Activated CD4-positive, alpha-beta T cell treated with anti-CD3 and anti-CD28 coated beads, Interleukin-2, amount 10 ng/mL, durations not matched to agents 7 days and 5 days (primary cell): ENCODE measurements around the gene IL1R2. TPM values are rescaled to one million over a fixed set of nuclear protein-coding genes. Genes with fewer than 3 reads are reported as not detected.
A peak's percentile ranks its signal among the peaks of the same experiment; 100 is the strongest.

Experiments
- CTCF ChIA-PET: fragments of 350-600 bp; sonication (Branson Sonifier 250); formaldehyde crosslinking; loops from one replicate; lab custom pipeline; 2021; ENCODE audit warnings: antibody characterized with exemption; lab: Charles Lee
- POLR2A ChIA-PET: fragments of 350-600 bp; sonication (Branson Sonifier 250); formaldehyde crosslinking; loops from one replicate; lab custom pipeline; 2021; ENCODE audit warnings: antibody characterized with exemption; lab: Charles Lee
- DNase-seq: peaks from one replicate; pipeline ENCODE4 v3.0.0-alpha.2; 2020
- H3K27ac Mint-ChIP-seq: one replicate; pipeline ENCODE4 v1.8.0; 2021; ENCODE audit warnings: mild to moderate bottlenecking, moderate library complexity, mixed read lengths
- H3K27me3 Mint-ChIP-seq: one replicate; pipeline ENCODE4 v1.8.0; 2021; ENCODE audit warnings: mixed read lengths
- H3K36me3 Mint-ChIP-seq: one replicate; pipeline ENCODE4 v1.8.0; 2021; ENCODE audit warnings: low read depth, mixed read lengths
- H3K4me1 Mint-ChIP-seq: one replicate; pipeline ENCODE4 v1.8.0; 2021; ENCODE audit warnings: mixed read lengths
- H3K4me3 Mint-ChIP-seq: one replicate; pipeline ENCODE4 v1.8.0; 2021; ENCODE audit warnings: mild to moderate bottlenecking, moderate library complexity, mixed read lengths
- H3K9me3 Mint-ChIP-seq: one replicate; pipeline ENCODE4 v1.8.0; 2021; ENCODE audit warnings: mixed read lengths
- total RNA-seq, 2 experiments: library from RNA; stranded (reverse); gene quantifications; one replicate each; pipeline ENCODE4 v1.2.3, GENCODE V29; 2021

The IL1R2 gene
- total RNA-seq, 2 experiments from 2014 or later, result 0.50 to 0.52 TPM

- no peaks in the 10 kb centered on the region for H3K9me3 Mint-ChIP-seq
- H3K4me1 Mint-ChIP-seq, result peaks cover 5% of the 10 kb centered on the region
- H3K4me3 Mint-ChIP-seq, result no peak overlapping the region
- H3K36me3 Mint-ChIP-seq, result no peaks in the 10 kb centered on the region
- no peak for DNase-seq
- H3K27me3 Mint-ChIP-seq, result no peaks in the 10 kb centered on the region
- ChIA-PET POLR2A (no interaction called here), CTCF (no interaction called here)
- H3K27ac Mint-ChIP-seq, result no peak overlapping the region
Observed at GRCh38 chr2:101981066-101981465, 10.7 kb upstream of the IL1R2 start.

- Mint-ChIP-seq H3K27ac (no peak overlapping the region), H3K4me1 (peaks cover 9% of the 10 kb centered on the region), H3K27me3 (no peaks in the 10 kb centered on the region), H3K4me3 (no peak overlapping the region), H3K36me3 (no peaks in the 10 kb centered on the region), H3K9me3 (no peaks in the 10 kb centered on the region)
- ChIA-PET CTCF (interaction anchor here (0.6 kb wide), 1 partner anchor 333 kb away, joined by 3 read pairs; no protein-coding TSS in a partner anchor), POLR2A (no interaction called here)
- no peak for DNase-seq
Observed at GRCh38 chr2:101981504-101981903, 10.3 kb upstream of the IL1R2 start.

GRCh38 chr2:101982495-101983029, 9.2 kb upstream of the IL1R2 start:
- Mint-ChIP-seq H3K27ac (no peak overlapping the region), H3K4me1 (peaks cover 19% of the 10 kb centered on the region), H3K27me3 (no peaks in the 10 kb centered on the region), H3K4me3 (no peak overlapping the region), H3K9me3 (no peaks in the 10 kb centered on the region), H3K36me3 (no peaks in the 10 kb centered on the region)
- no peak for DNase-seq
- ChIA-PET POLR2A (no interaction called here), CTCF (interaction anchor here (0.6 kb wide), 1 partner anchor 323 kb away, joined by 4 read pairs; no protein-coding TSS in a partner anchor)

GRCh38 chr2:101983486-101983885, 8.3 kb upstream of the IL1R2 start:
- Mint-ChIP-seq H3K36me3 (no peaks in the 10 kb centered on the region), H3K27me3 (no peaks in the 10 kb centered on the region), H3K27ac (no peak overlapping the region), H3K4me1 (peaks cover 28% of the 10 kb centered on the region), H3K4me3 (no peak overlapping the region), H3K9me3 (no peaks in the 10 kb centered on the region)
- POLR2A ChIA-PET, result no interaction called here
- CTCF ChIA-PET, result no interaction called here
- DNase-seq, result no peak

- H3K9me3 Mint-ChIP-seq, result no peaks in the 10 kb centered on the region
- peaks cover 28% of the 10 kb centered on the region for H3K4me1 Mint-ChIP-seq
- no peaks in the 10 kb centered on the region for H3K27me3 Mint-ChIP-seq
- CTCF ChIA-PET, result interaction anchor here (0.6 to 1.1 kb wide), 2 partner anchors 11 to 27 kb away, joined by 3 to 4 read pairs; no protein-coding TSS in a partner anchor
- POLR2A ChIA-PET, result no interaction called here
- H3K27ac Mint-ChIP-seq, result no peak overlapping the region
- no peak for DNase-seq
- no peaks in the 10 kb centered on the region for H3K36me3 Mint-ChIP-seq
- no peak overlapping the region for H3K4me3 Mint-ChIP-seq
Observed at GRCh38 chr2:101983928-101984327, 7.8 kb upstream of the IL1R2 start.

- Mint-ChIP-seq H3K27me3 (peaks cover 3% of the 10 kb centered on the region), H3K9me3 (peaks cover 2% of the 10 kb centered on the region), H3K4me1 (peaks cover 32% of the 10 kb centered on the region), H3K4me3 (no peak overlapping the region), H3K36me3 (no peaks in the 10 kb centered on the region), H3K27ac (no peak overlapping the region)
- no peak for DNase-seq
- ChIA-PET CTCF (interaction anchor here (0.6 to 1.1 kb wide), 2 partner anchors 10 to 26 kb away, joined by 3 to 4 read pairs; no protein-coding TSS in a partner anchor), POLR2A (no interaction called here)
Observed at GRCh38 chr2:101984656-101985055, 7.1 kb upstream of the IL1R2 start.

- H3K4me1 Mint-ChIP-seq, result peaks cover 34% of the 10 kb centered on the region
- H3K27ac Mint-ChIP-seq, result no peak overlapping the region
Observed at GRCh38 chr2:101985101-101985792, 6.5 kb upstream of the IL1R2 start.

DNA sequence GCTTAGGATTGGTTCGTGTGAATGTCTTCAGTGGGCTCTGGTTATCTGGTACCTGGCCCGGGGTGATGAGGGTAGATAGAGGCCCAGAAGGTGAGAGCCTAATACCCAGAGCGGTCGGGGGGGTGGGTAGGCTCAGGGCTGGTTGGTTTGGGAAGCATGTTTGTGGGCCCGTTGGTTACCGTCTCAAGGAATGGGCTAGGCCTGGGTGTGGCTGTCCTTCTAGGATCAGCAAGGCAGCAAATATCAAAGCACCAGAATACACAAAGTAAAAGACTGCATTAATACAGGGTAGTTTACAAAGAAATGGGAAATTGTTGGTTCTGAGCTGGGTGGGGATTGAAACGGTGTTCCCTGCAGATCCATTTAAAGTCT, 6.0 kb upstream of the IL1R2 start:
- Mint-ChIP-seq H3K27me3 (peaks cover 5% of the 10 kb centered on the region), H3K4me1 (peaks cover 34% of the 10 kb centered on the region), H3K27ac (no peak overlapping the region)

More at GRCh38 chr2:101985101-101985792, 6.5 kb upstream of the IL1R2 start:
- no peak overlapping the region for H3K4me3 Mint-ChIP-seq
- no peaks in the 10 kb centered on the region for H3K36me3 Mint-ChIP-seq
- DNase-seq, result no peak
- peaks cover 5% of the 10 kb centered on the region for H3K27me3 Mint-ChIP-seq
- peaks cover 2% of the 10 kb centered on the region for H3K9me3 Mint-ChIP-seq
- ChIA-PET POLR2A (no interaction called here), CTCF (no interaction called here)

DNA sequence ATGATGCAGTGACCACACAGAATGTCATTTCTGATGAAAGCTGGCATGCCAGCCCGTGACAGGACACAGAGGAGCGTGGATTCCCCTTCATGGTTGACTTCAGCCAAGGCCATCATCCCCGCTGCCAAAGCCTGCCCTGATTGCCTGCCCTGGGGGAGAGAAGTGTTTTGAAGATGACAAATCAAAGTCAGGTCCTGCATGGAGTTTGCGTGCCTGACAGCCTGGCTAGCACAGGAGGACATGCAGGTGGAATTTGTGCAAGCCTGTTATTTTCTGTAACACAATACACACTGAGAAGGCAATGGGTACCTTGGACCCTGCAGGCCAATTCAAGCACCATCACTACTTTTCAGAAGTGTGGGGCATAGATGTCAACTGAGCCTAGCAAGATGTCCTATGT, 5.4 kb upstream of the IL1R2 start:
- Mint-ChIP-seq H3K4me1 (peaks cover 34% of the 10 kb centered on the region), H3K27ac (no peak overlapping the region), H3K36me3 (no peaks in the 10 kb centered on the region), H3K27me3 (peaks cover 6% of the 10 kb centered on the region), H3K4me3 (no peak overlapping the region), H3K9me3 (peaks cover 2% of the 10 kb centered on the region)
- no peak for DNase-seq
- ChIA-PET CTCF (no interaction called here), POLR2A (no interaction called here)

More for the DNA sequence above, 6.0 kb upstream of the IL1R2 start:
- no peaks in the 10 kb centered on the region for H3K36me3 Mint-ChIP-seq
- CTCF ChIA-PET, result no interaction called here
- POLR2A ChIA-PET, result no interaction called here
- H3K4me3 Mint-ChIP-seq, result no peak overlapping the region
- peaks cover 2% of the 10 kb centered on the region for H3K9me3 Mint-ChIP-seq
- no peak for DNase-seq

- Mint-ChIP-seq H3K27me3 (peaks cover 10% of the 10 kb centered on the region), H3K9me3 (peaks cover 2% of the 10 kb centered on the region), H3K36me3 (no peaks in the 10 kb centered on the region), H3K4me1 (peaks cover 34% of the 10 kb centered on the region), H3K27ac (peak overlapping the region; percentile 95), H3K4me3 (peak overlapping the region; percentile 43)
- ChIA-PET POLR2A (no interaction called here), CTCF (interaction anchor here (0.9 to 1.2 kb wide), 3 partner anchors 11 to 254 kb away, joined by 3 to 4 read pairs (median 3); no protein-coding TSS in a partner anchor)
- DNase-seq, result peak; percentile 38
Observed at GRCh38 chr2:101986804-101987740, 4.7 kb upstream of the IL1R2 start.

GRCh38 chr2:101987832-101988231, 3.9 kb upstream of the IL1R2 start:
- Mint-ChIP-seq H3K4me3 (peak overlapping the region; percentile 43), H3K4me1 (peaks cover 34% of the 10 kb centered on the region), H3K27ac (peak overlapping the region; percentile 95), H3K27me3 (peaks cover 15% of the 10 kb centered on the region), H3K9me3 (peaks cover 2% of the 10 kb centered on the region), H3K36me3 (no peaks in the 10 kb centered on the region)
- POLR2A ChIA-PET, result no interaction called here
- DNase-seq, result no peak
- CTCF ChIA-PET, result interaction anchor here (0.6 to 1.2 kb wide), 4 partner anchors 13 to 326 kb away, joined by 3 to 5 read pairs (median 4); no protein-coding TSS in a partner anchor

GRCh38 chr2:101988541-101988940, 3.2 kb upstream of the IL1R2 start:
- peaks cover 16% of the 10 kb centered on the region for H3K27me3 Mint-ChIP-seq
- H3K27ac Mint-ChIP-seq, result peak overlapping the region; percentile 95
- H3K4me1 Mint-ChIP-seq, result peaks cover 34% of the 10 kb centered on the region
- peaks cover 2% of the 10 kb centered on the region for H3K9me3 Mint-ChIP-seq
- no peak for DNase-seq
- POLR2A ChIA-PET, result no interaction called here
- no peaks in the 10 kb centered on the region for H3K36me3 Mint-ChIP-seq
- CTCF ChIA-PET, result interaction anchor here (0.7 to 1.9 kb wide), 2 partner anchors 18 to 30 kb away, joined by 3 to 4 read pairs; no protein-coding TSS in a partner anchor
- no peak overlapping the region for H3K4me3 Mint-ChIP-seq
